Chondrocyte (in vitro differentiated cells): ENCODE results near the gene ASTN2. TPM values are rescaled to one million over a fixed set of nuclear protein-coding genes. Genes with fewer than 3 reads are reported as not detected.

Source experiments
- DNase-seq: peaks from one replicate; pipeline ENCODE4 v3.0.0; 2021; ENCODE audit warnings: mixed read lengths, low spot score
- H3K27ac Mint-ChIP-seq: one replicate; pipeline ENCODE4 v1.8.0; 2021; ENCODE audit warnings: mild to moderate bottlenecking, moderate library complexity, mixed read lengths; ENCODE audit not compliant: unreplicated experiment
- H3K27me3 Mint-ChIP-seq: 2 replicates; pipeline ENCODE4 v1.8.0; 2021; ENCODE audit warnings: low read depth, mixed read lengths
- H3K36me3 Mint-ChIP-seq: 2 replicates; pipeline ENCODE4 v1.8.0; 2021; ENCODE audit warnings: low read depth, mixed read lengths
- H3K4me1 Mint-ChIP-seq: 2 replicates; pipeline ENCODE4 v1.8.0; 2021; ENCODE audit warnings: low read depth, mild to moderate bottlenecking, mixed read lengths
- H3K4me3 Mint-ChIP-seq: one replicate; pipeline ENCODE4 v1.8.0; 2021; ENCODE audit warnings: mild to moderate bottlenecking, moderate library complexity, mixed read lengths; ENCODE audit not compliant: unreplicated experiment
- H3K9me3 Mint-ChIP-seq: 2 replicates; pipeline ENCODE4 v1.8.0; 2021; ENCODE audit warnings: low read depth, mixed read lengths
- CTCF ChIP-seq: fragments of 200-600 bp; sonication (generic); IDR thresholded peaks from 2 replicates; pipeline ENCODE4 v1.5.0; 2021; ENCODE audit warnings: antibody characterized with exemption, mild to moderate bottlenecking, moderate library complexity
- total RNA-seq: library from RNA; stranded (reverse); gene quantifications from 3 replicates; pipeline ENCODE4 v1.2.1, GENCODE V29; 2021

The ASTN2 gene
- total RNA-seq, 1 donor from 2014 or later, result 3.6 TPM

GRCh38 chr9:116861321-116861720 is 553.5 kb downstream of the ASTN2 start:
- no peak for TF ChIP-seq CTCF
- H3K27me3 Mint-ChIP-seq, result peaks cover 34% of the 10 kb centered on the region
- peaks cover 2% of the 10 kb centered on the region for H3K4me1 Mint-ChIP-seq
- no peaks in the 10 kb centered on the region for H3K9me3 Mint-ChIP-seq
- H3K27ac Mint-ChIP-seq, result no peak overlapping the region
- no peak overlapping the region for H3K4me3 Mint-ChIP-seq
- no peak for DNase-seq
- H3K36me3 Mint-ChIP-seq, result no peaks in the 10 kb centered on the region

- Mint-ChIP-seq H3K4me1 (peaks cover 2% of the 10 kb centered on the region), H3K27me3 (peaks cover 32% of the 10 kb centered on the region), H3K36me3 (no peaks in the 10 kb centered on the region), H3K4me3 (no peak overlapping the region), H3K9me3 (no peaks in the 10 kb centered on the region), H3K27ac (no peak overlapping the region)
- no peak for DNase-seq
- TF ChIP-seq CTCF, result peak; percentile 92
Observed at GRCh38 chr9:116860509-116861120, 554.2 kb downstream of the ASTN2 start.

GRCh38 chr9:116859763-116860162 is 555.1 kb downstream of the ASTN2 start:
- Mint-ChIP-seq H3K27me3 (peaks cover 32% of the 10 kb centered on the region), H3K4me3 (no peak overlapping the region), H3K27ac (no peak overlapping the region), H3K4me1 (peaks cover 2% of the 10 kb centered on the region), H3K36me3 (no peaks in the 10 kb centered on the region), H3K9me3 (no peaks in the 10 kb centered on the region)
- DNase-seq, result no peak
- TF ChIP-seq CTCF, result no peak

- no peak for TF ChIP-seq CTCF
- Mint-ChIP-seq H3K4me1 (peaks cover 2% of the 10 kb centered on the region), H3K27me3 (peaks cover 32% of the 10 kb centered on the region), H3K9me3 (no peaks in the 10 kb centered on the region), H3K4me3 (no peak overlapping the region), H3K27ac (no peak overlapping the region), H3K36me3 (no peaks in the 10 kb centered on the region)
- no peak for DNase-seq
Observed at GRCh38 chr9:116857321-116857720, 557.5 kb downstream of the ASTN2 start.

- TF ChIP-seq CTCF, result no peak
- H3K4me1 Mint-ChIP-seq, result peaks cover 2% of the 10 kb centered on the region
- DNase-seq, result no peak
- H3K27ac Mint-ChIP-seq, result no peak overlapping the region
- no peak overlapping the region for H3K4me3 Mint-ChIP-seq
- no peaks in the 10 kb centered on the region for H3K36me3 Mint-ChIP-seq
- H3K27me3 Mint-ChIP-seq, result peaks cover 30% of the 10 kb centered on the region
- no peaks in the 10 kb centered on the region for H3K9me3 Mint-ChIP-seq
Observed at GRCh38 chr9:116855881-116856662, 558.8 kb downstream of the ASTN2 start.
